Loucy (cell line): ENCODE data around the gene AMBRA1.

Experiments used
- H2AFZ ChIP-seq: fragments of 200-600 bp; sonication (generic); 2 replicates; pipeline ENCODE4 v1.6.0; 2016; ENCODE audit warnings: antibody characterized with exemption, mild to moderate bottlenecking, low read length, moderate library complexity
- H3F3A ChIP-seq: fragments of 200-600 bp; 2 replicates; pipeline ENCODE4 v1.6.0; 2016; ENCODE audit warnings: antibody characterized with exemption, low read depth, mild to moderate bottlenecking
- H3K27me3 ChIP-seq: fragments of 200-600 bp; sonication (generic); 2 replicates; pipeline ENCODE4 v1.6.1; 2014; ENCODE audit warnings: low read length, mild to moderate bottlenecking; ENCODE audit not compliant: insufficient read depth, poor library complexity, severe bottlenecking
- H3K36me3 ChIP-seq: fragments of 200-600 bp; sonication (generic); 2 replicates; pipeline ENCODE4 v1.6.1; 2016; ENCODE audit warnings: low read length; ENCODE audit not compliant: insufficient read depth
- H3K4me1 ChIP-seq: fragments of 200-600 bp; sonication (generic); 2 replicates; pipeline ENCODE4 v1.5.1; 2014; ENCODE audit warnings: low read length, mild to moderate bottlenecking; ENCODE audit not compliant: insufficient read depth, poor library complexity, severe bottlenecking
- H3K4me2 ChIP-seq: fragments of 200-600 bp; sonication (generic); 2 replicates; pipeline ENCODE4 v1.6.0; 2014; ENCODE audit warnings: antibody characterized with exemption, low read length, low read depth, mild to moderate bottlenecking; ENCODE audit not compliant: poor library complexity, severe bottlenecking
- H3K4me3 ChIP-seq: fragments of 200-600 bp; sonication (generic); 2 replicates; pipeline ENCODE4 v1.5.1; 2014; ENCODE audit warnings: low read length, mild to moderate bottlenecking, mixed read lengths; ENCODE audit not compliant: poor library complexity, severe bottlenecking
- H3K79me2 ChIP-seq: fragments of 200-600 bp; sonication (generic); 2 replicates; pipeline ENCODE4 v1.6.1; 2014; ENCODE audit warnings: low read length; ENCODE audit not compliant: insufficient read depth
- H3K9ac ChIP-seq: fragments of 200-600 bp; sonication (generic); 2 replicates; pipeline ENCODE4 v1.6.0; 2014; ENCODE audit warnings: mild to moderate bottlenecking, low read depth, low read length, moderate library complexity; ENCODE audit not compliant: poor library complexity, severe bottlenecking
- H3K9me2 ChIP-seq: fragments of 200-600 bp; sonication (generic); replicated peaks from 2 replicates; pipeline ENCODE4 v1.6.1; 2016; ENCODE audit warnings: low read depth, low read length, mixed read lengths
- H3K9me3 ChIP-seq: fragments of 200-600 bp; sonication (generic); 2 replicates; pipeline ENCODE4 v1.6.1; 2014; ENCODE audit warnings: mild to moderate bottlenecking, antibody characterized with exemption, low read length, low read depth; ENCODE audit not compliant: insufficient read depth
- H4K20me1 ChIP-seq: fragments of 200-600 bp; sonication (generic); 2 replicates; pipeline ENCODE4 v1.6.0; 2014; ENCODE audit warnings: antibody characterized with exemption, low read length, mild to moderate bottlenecking; ENCODE audit not compliant: insufficient read depth, poor library complexity, severe bottlenecking
- CTCF ChIP-seq: fragments of 200-600 bp; sonication (generic); conservative IDR thresholded peaks from 2 replicates; pipeline ENCODE4 v1.5.1; 2014; ENCODE audit warnings: mild to moderate bottlenecking, antibody characterized with exemption, low read length
- EZH2phosphoT487 ChIP-seq: fragments of 200-600 bp; IDR thresholded peaks from 2 replicates; pipeline ENCODE4 v1.6.1; 2018; ENCODE audit warnings: antibody characterized with exemption, mild to moderate bottlenecking, moderate library complexity, borderline replicate concordance

The AMBRA1 gene

DNA sequence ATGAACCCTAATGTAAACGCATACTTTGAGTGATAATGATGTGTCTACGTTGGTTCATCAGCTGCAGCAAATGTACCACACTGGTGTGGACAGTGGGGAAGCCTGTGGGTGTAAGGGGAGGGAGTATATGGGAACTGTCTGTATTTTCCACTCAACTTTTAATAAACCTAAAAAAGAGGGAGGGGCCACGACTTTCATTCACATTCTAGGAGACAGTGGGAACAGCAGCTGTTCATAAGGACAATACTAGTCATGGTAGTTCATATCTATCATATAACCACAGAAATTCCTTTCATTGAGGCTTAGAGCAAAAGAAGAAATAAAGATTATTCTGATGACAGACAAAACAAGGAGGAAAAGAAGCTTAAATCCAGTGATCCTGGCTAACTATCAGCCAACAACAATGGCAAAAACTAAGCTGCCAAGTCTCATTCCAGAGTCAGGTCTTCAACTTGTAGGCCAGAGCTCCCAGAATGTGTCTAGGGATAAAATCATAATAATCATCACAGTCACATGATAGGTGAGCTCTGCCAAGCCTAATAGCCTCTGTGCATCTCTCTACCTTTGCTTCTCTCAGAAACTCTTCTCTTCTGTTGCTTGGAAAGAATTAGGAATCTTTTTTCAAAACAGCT, 142.9 kb downstream of the AMBRA1 start:
- Histone ChIP-seq H3F3A (no peaks in the 10 kb centered on the region), H3K79me2 (0 out of 2 replicates have a peak, but pooled peaks cover 1% of the 10 kb centered on the region), H3K4me2 (no peak overlapping the region), H3K36me3 (no peaks in the 10 kb centered on the region; the same call in 1 of the 2 replicates), H4K20me1 (no peaks in the 10 kb centered on the region), H3K27me3 (no peaks in the 10 kb centered on the region), H3K4me3 (no peak overlapping the region), H3K9ac (no peak overlapping the region), H3K9me3 (no peaks in the 10 kb centered on the region), H3K4me1 (peaks cover 5% of the 10 kb centered on the region), H3K9me2 (no peaks in the 10 kb centered on the region), H2AFZ (no peak overlapping the region)
- TF ChIP-seq EZH2phosphoT487 = no peak
- TF ChIP-seq CTCF = no peak

DNA sequence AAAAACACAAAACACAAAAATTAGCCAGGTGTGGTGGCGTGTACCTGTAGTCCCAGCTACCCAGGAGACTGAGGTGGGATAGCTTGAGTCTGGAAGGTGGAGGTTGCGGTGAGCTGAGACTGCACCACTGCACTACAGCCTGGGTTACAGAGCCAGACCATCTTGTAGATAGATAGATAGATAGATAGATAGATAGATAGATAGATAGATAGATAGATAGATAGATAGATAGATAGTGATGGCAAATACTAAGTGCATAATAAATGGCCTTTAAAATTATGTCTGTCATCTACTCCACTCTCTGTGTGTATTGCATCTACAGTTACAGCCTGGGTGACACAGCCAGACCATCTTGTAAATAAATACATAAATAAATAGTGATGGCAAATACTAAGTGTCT, 146.3 kb downstream of the AMBRA1 start:
- H3F3A ChIP-seq = no peaks in the 10 kb centered on the region
- no peak overlapping the region for H3K4me2 ChIP-seq
- no peak overlapping the region for H3K9ac ChIP-seq
- peaks cover 5% of the 10 kb centered on the region for H3K4me1 ChIP-seq
- no peaks in the 10 kb centered on the region for H3K9me2 ChIP-seq
- no peak overlapping the region for H2AFZ ChIP-seq
- no peak for TF ChIP-seq EZH2phosphoT487
- no peak for TF ChIP-seq CTCF
- H3K4me3 ChIP-seq = no peak overlapping the region
- 0 out of 2 replicates have a peak, but pooled peaks cover 5% of the 10 kb centered on the region for H3K79me2 ChIP-seq
- peaks cover 10% of the 10 kb centered on the region; the same call in 1 of the 2 replicates for H3K36me3 ChIP-seq
- no peaks in the 10 kb centered on the region for H3K27me3 ChIP-seq
- H4K20me1 ChIP-seq = no peaks in the 10 kb centered on the region
- H3K9me3 ChIP-seq = no peaks in the 10 kb centered on the region

DNA sequence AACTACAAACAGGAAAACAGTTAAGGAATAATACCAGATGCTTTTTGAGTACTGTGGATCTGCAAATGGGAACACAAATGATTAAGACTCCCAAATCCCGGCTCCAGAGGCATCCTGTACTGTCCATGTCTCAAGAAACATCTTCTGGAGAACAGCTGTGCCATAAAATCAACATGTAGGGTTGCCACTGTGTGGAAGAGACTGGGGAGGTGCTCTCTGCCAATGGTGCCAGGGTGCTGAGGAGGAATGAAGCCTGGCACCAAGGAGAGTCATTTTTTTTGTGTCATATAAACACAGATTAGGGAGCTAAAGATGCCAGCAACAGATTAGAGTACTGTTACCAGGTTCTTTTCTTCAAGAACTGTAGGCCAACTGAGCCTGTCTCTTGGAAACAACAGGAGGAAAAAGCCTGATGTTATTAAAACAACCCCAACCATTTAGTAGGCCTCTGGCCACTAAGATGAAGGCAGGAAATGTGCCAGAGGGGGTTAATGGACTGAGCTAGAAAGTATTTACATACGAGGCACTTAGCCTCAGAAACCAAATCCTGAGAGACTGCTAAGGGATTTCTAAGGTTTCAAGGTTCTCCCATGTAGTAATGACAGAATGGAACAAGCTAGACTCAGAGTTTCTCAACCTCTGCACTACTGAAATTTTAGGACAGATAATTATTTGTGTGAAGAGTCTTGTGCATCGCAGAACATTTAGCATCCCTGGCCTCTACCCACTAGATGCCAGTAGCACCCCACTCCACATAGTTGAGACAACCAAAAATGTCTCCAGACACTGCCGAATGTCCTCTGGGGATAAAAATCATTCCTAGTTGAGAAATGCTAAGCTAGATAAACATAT, 147.7 kb downstream of the AMBRA1 start:
- H3K9ac ChIP-seq = no peak overlapping the region
- no peaks in the 10 kb centered on the region for H3K27me3 ChIP-seq
- no peaks in the 10 kb centered on the region for H4K20me1 ChIP-seq
- no peak overlapping the region for H2AFZ ChIP-seq
- no peak overlapping the region for H3K4me3 ChIP-seq
- peaks cover 5% of the 10 kb centered on the region for H3K4me1 ChIP-seq
- H3F3A ChIP-seq = no peaks in the 10 kb centered on the region
- no peaks in the 10 kb centered on the region for H3K9me3 ChIP-seq
- H3K79me2 ChIP-seq = 0 out of 2 replicates have a peak, but pooled peaks cover 5% of the 10 kb centered on the region
- peaks cover 23% of the 10 kb centered on the region; the same call in 1 of the 2 replicates for H3K36me3 ChIP-seq
- no peaks in the 10 kb centered on the region for H3K9me2 ChIP-seq
- TF ChIP-seq EZH2phosphoT487 = no peak
- TF ChIP-seq CTCF = peak; percentile 32
- no peak overlapping the region for H3K4me2 ChIP-seq
